Transverse colon (tissue), 4 donors: Measurements from ENCODE around the gene AHNAK2. TPM values are rescaled to one million over a fixed set of nuclear protein-coding genes. Genes with fewer than 3 reads are reported as not detected.
A peak's percentile ranks its signal among the peaks of the same experiment; 100 is the strongest.

Experiments
- DNase-seq: peaks from one replicate; pipeline ENCODE4 v3.0.0-alpha.2; 2019
- H3K27ac ChIP-seq, 4 donors: fragments of 200-600 bp; sonication (generic); 2 replicates each; pipeline ENCODE4 v1.5.1; 2016 to 2018; ENCODE audit warnings: inconsistent platforms in 4 of 4
- H3K27me3 ChIP-seq: fragments of 200-600 bp; sonication (generic); 2 replicates; pipeline ENCODE4 v1.5.1; 2017; ENCODE audit warnings: inconsistent platforms
- H3K36me3 ChIP-seq, 4 donors: fragments of 200-600 bp; sonication (generic); 2 replicates each; pipeline ENCODE4 v1.5.1; 2017 to 2019; ENCODE audit warnings: inconsistent platforms in 4 of 4
- H3K4me1 ChIP-seq, 4 donors: fragments of 200-600 bp; sonication (generic); 2 replicates each; pipeline ENCODE4 v1.5.1; 2017 to 2020; ENCODE audit warnings: inconsistent platforms in 4 of 4
- H3K4me3 ChIP-seq, 4 donors: fragments of 200-600 bp; sonication (generic); 1 replicate in 1 of 4; 2 replicates in 3 of 4; pipeline versions ENCODE4 v1.5.1 to v1.6.1; 2017 to 2019; ENCODE audit warnings: inconsistent platforms in 4 of 4
- H3K9me3 ChIP-seq, 2 donors: fragments of 200-600 bp; sonication (generic); 2 replicates each; pipeline ENCODE4 v1.5.1; 2017 to 2019; ENCODE audit warnings: inconsistent platforms in 2 of 2
- EP300 ChIP-seq: sonication (generic); formaldehyde crosslinking; IDR thresholded peaks from one replicate; pipeline ENCODE4 v1.6.1; 2017; ENCODE audit warnings: antibody characterized with exemption, low read depth
- POLR2A ChIP-seq: fragments of 450-650 bp; IDR thresholded peaks from one replicate; pipeline ENCODE4 v1.6.1; 2016; ENCODE audit warnings: antibody characterized with exemption, mild to moderate bottlenecking, moderate library complexity
- POLR2AphosphoS5 ChIP-seq, 3 donors: sonication (generic); formaldehyde crosslinking; IDR thresholded peaks; one replicate each; pipeline ENCODE4 v1.6.1; 2016; ENCODE audit warnings: antibody characterized with exemption in 3 of 3
- WGBS, 2 donors: methylation state at CpG; one replicate each; pipeline ENCODE4 v1.1.5; 2018; ENCODE audit warnings: low coverage in 1 of 2; 5-methylcytosine and 5-hydroxymethylcytosine counted together
- in situ Hi-C, 4 donors: fragments of 200-750 bp; cut with MboI; loops; one replicate each; pipeline versions ENCODE4 v1.15.0 to v1.15.1; 2017; ENCODE audit warnings: low sequenced_read_pairs in 3 of 4, low pct_ligation_motif_present in 1 of 4, low pct_unique_long_range_greater_than_20kb in 1 of 4
- intact Hi-C: fragments of 100-400 bp; cut with DNase I; formaldehyde crosslinking; loops from one replicate; pipeline ENCODE4 v1.15.1; 2023; ENCODE audit warnings: low total_unique reads
- total RNA-seq, 4 donors: library from RNA; depleted of rRNA; stranded (reverse); fragments of >200 nt; gene quantifications; one replicate each; pipeline ENCODE4 v1.1.0, GENCODE V29; 2016
- TF ChIP-seq, protein P1 (sequence below), 5 experiments: fragments of 200-600 bp in 3 of 5; fragments of 450-650 bp in 2 of 5; sonication (generic) in 3 of 5; IDR thresholded peaks; 1 replicate in 2 of 5; 2 replicates in 3 of 5; pipeline ENCODE4 v1.5.1; 2016 to 2017; ENCODE audit warnings: antibody characterized with exemption in 5 of 5, inconsistent platforms in 3 of 5, mild to moderate bottlenecking in 2 of 5, moderate library complexity in 1 of 5

AHNAK2 gene
- total RNA-seq, 4 donors from 2014 or later = 19.4 to 75.2 (median 28.5) TPM

DNA sequence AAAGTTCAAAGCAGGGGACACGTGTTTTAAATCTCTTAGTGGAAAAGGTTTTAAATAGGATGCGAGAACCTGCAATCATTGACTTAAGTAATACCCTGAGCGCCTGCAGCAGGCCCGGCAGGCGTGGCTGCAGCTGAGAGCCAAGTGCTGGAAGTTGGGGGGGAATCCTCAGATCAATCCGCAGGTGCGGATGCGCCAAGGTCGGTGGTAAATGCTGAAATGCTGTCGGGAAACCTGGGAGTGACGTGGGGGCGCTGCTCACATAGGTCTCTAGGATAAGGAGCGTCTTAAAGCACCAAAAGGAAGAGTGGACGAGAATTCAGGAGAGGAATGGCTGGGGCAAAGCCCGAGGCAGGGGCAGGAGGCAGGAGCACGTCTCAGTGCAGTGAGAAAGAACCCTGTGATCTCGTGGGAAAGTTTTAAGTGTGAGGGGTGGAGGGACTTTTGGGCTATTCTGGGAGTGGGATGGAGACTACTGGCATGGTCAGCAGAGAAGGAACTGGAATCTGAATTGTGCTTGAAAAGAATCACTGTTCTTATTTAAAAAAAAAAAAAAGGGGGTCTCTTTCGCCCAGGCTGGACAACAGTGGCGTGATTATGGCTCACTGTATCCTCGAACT is 43.6 kb upstream of the AHNAK2 start:
- Histone ChIP-seq H3K4me3 (peak overlapping the region; percentile 27 to 100 (median 68)), H3K4me1 (peaks cover 13 to 40% (median 33%) of the 10 kb centered on the region in 4 donors), H3K27me3 (no peaks in the 10 kb centered on the region), H3K27ac (peak overlapping the region; percentile 89 to 93 (median 91)), H3K9me3 (no peaks in the 10 kb centered on the region), H3K36me3 (no peaks in the 10 kb centered on the region)
- in situ Hi-C loops (no loop called here), intact Hi-C loops (loop anchor here (2.0 kb wide), 1 partner anchor 43 kb away; the partner anchor contains the start of gene AHNAK2)
- TF ChIP-seq EP300 = no peak
- 10 to 23% methylated on average over 10 to 20 of the region's 20 CpGs for WGBS, 2 donors
- DNase-seq = peak; percentile 64

DNA sequence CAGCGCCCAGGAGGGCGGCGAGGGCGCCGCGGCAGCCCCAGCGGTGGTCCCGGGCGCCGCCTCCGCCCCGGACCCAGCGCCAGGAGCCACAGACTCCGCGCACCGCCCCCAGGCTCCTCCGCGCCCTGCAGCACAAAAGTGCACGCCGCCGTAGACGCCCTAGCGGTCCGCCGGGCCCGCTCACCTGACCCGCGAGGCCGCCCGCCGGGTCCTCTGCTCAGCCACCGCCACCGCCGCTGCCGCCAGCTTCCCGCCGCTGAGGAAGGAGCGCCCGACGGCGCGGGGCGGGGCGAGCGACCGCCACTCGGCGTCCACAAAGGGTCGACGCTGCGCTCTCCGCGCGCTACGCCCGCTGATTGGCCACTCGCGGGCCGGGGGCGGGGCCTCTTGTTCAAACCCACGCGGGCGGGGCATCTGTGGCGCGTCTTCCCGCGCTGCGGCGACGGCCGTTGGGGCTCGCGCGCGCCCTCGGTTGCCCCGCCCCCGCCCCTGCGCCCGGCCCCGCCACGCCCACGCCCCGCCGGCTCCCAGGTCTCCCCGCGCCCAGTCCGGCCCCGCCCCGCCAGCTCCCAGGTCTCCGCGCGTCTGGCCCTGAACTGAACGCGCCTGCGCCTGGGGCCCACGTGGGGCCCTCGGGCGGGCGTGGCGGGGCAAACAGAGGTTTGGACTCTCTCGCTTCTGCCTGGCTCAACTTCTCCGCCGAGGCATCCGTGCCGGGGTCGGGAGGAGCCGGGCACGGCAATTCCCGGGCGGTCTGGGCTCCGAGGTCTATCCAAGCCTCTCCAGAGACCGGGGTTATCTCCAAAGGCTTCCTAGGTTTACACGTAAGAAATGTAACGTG is 42.9 kb upstream of the AHNAK2 start, which contains the start of gene CDCA4:
Gene CDCA4, minus strand, starts transcription at position 269 of the 841 bp plus-strand sequence. CDS start 9,154 bp downstream, outside the sequence.
- peak within 1 kb of the TSS; percentile 93 to 98 (median 94) for H3K27ac ChIP-seq
- no peaks in the 10 kb centered on the region for H3K9me3 ChIP-seq
- peak; percentile 97 for DNase-seq
- in situ Hi-C loops (no loop called here), intact Hi-C loops (loop anchor here (2.0 kb wide), 1 partner anchor 42 kb away; the partner anchor contains the start of gene AHNAK2)
- no peaks in the 10 kb centered on the region for H3K36me3 ChIP-seq
- H3K4me3 ChIP-seq = peak within 1 kb of the TSS; percentile 88 to 100 (median 96)
- TF ChIP-seq POLR2A (peak; percentile 85), EP300 (no peak), POLR2AphosphoS5 (IDR thresholded peaks at IDR 0.05) (peak; percentile 85 to 92 (median 88))
- TF ChIP-seq, protein P1, sequence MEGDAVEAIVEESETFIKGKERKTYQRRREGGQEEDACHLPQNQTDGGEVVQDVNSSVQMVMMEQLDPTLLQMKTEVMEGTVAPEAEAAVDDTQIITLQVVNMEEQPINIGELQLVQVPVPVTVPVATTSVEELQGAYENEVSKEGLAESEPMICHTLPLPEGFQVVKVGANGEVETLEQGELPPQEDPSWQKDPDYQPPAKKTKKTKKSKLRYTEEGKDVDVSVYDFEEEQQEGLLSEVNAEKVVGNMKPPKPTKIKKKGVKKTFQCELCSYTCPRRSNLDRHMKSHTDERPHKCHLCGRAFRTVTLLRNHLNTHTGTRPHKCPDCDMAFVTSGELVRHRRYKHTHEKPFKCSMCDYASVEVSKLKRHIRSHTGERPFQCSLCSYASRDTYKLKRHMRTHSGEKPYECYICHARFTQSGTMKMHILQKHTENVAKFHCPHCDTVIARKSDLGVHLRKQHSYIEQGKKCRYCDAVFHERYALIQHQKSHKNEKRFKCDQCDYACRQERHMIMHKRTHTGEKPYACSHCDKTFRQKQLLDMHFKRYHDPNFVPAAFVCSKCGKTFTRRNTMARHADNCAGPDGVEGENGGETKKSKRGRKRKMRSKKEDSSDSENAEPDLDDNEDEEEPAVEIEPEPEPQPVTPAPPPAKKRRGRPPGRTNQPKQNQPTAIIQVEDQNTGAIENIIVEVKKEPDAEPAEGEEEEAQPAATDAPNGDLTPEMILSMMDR (IDR thresholded peaks at IDR 0.05) = no peak
- WGBS, 2 donors = 0% methylated on average over 3 to 17 of the region's 115 CpGs
- no peaks in the 10 kb centered on the region for H3K27me3 ChIP-seq
- H3K4me1 ChIP-seq = peaks cover 13 to 42% (median 35%) of the 10 kb centered on the region in 4 donors

DNA sequence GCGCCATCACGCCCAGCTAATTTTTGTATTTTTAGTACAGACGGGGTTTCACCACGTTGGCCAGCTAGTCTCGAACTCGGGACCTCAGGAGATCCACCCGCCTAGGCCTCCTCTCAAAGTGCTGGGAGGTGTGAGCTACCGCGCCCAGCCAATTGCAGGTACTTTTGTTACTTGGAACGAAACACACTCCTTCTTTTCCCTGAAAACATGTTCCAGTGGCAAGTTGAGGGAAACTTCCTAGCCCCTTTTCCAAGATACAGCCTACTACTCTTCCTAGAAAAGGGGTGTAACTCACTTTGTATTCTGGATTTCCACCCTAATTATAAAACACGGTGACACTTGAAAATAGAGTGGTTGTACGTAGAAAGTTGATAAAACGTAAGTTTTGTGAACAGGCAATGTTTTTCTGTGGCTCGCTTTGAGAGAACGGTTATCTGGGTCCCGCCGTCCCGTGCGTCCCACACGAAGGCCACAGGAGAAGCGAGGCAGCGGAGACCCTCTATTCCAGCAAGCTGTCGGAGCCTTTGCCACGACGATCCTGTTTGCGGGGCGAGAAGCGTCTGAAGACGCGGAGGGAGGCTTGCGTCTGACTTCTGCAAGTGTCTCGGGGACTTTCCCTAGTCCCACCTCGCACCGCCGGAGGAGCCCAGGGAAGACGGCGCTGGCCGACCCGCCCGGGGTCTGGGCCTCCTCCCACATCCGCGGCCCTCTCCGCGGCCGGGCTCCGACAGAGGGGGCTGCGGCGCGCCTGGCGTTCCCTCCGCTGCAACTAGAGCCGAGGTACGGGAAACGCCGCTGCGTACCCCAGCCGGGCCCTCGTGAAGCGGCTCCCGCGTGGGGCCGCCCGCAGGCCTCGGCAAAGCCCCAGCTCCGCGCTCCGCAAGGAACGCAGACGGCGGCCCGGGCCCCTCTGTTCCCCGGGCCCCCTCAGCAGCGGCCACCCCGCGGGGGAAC is 42.0 kb upstream of the AHNAK2 start:
- Histone ChIP-seq H3K27ac (peak overlapping the region; percentile 93 to 98 (median 94)), H3K4me3 (peak overlapping the region; percentile 88 to 100 (median 96)), H3K9me3 (no peaks in the 10 kb centered on the region), H3K4me1 (peaks cover 13 to 42% (median 35%) of the 10 kb centered on the region in 4 donors), H3K36me3 (no peaks in the 10 kb centered on the region), H3K27me3 (no peaks in the 10 kb centered on the region)
- WGBS, 2 donors = 4 to 6% methylated on average over 9 to 40 of the region's 75 CpGs
- intact Hi-C loops = loop anchor here (2.0 kb wide), 1 partner anchor 41 kb away; the partner anchor contains the start of gene AHNAK2
- peak; percentile 60 for DNase-seq
- in situ Hi-C loops = no loop called here
- TF ChIP-seq EP300 (no peak), POLR2AphosphoS5 (IDR thresholded peaks at IDR 0.05) (no peak), POLR2A (no peak)
- TF ChIP-seq, protein P1 (IDR thresholded peaks at IDR 0.05) = no peak

DNA sequence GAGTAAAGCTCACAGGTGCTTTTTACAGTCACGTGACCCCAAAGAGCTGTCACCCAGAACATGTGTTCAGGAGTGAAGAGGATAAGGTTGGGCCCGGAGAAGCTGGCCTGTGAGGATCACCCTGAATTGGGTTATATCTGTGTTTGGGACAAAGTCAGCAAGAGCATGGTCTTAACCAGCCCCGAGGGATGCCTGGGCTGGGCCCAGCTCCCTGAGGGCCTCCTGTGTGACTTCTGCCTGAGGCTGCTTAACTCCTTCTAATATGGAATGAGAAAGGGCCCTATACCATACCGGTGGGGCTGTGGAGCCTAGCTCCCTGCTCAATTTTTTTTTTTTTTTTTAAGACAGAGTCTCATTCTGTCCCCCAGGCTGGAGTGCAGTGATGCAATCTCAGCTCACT is 40.2 kb upstream of the AHNAK2 start:
- H3K27me3 ChIP-seq = no peaks in the 10 kb centered on the region
- no peaks in the 10 kb centered on the region for H3K9me3 ChIP-seq
- H3K4me1 ChIP-seq = peaks cover 13 to 43% (median 35%) of the 10 kb centered on the region in 4 donors
- H3K36me3 ChIP-seq = no peaks in the 10 kb centered on the region
- in situ Hi-C loops = no loop called here
- no peak overlapping the region for H3K27ac ChIP-seq
- no peak for DNase-seq
- intact Hi-C loops = no loop called here
- no peak overlapping the region for H3K4me3 ChIP-seq
- TF ChIP-seq EP300 (no peak), POLR2AphosphoS5 (IDR thresholded peaks at IDR 0.05) (no peak)
- WGBS, 2 donors = 76 to 90% methylated on average over 2 to 4 of the region's 4 CpGs
